NCI-H774 (cell line): ENCODE results near the gene BTBD16.

Experiments
- DNase-seq: peaks from one replicate; lab custom pipeline; 2025; lab: John Stamatoyannopoulos, UW

BTBD16 gene

DNA sequence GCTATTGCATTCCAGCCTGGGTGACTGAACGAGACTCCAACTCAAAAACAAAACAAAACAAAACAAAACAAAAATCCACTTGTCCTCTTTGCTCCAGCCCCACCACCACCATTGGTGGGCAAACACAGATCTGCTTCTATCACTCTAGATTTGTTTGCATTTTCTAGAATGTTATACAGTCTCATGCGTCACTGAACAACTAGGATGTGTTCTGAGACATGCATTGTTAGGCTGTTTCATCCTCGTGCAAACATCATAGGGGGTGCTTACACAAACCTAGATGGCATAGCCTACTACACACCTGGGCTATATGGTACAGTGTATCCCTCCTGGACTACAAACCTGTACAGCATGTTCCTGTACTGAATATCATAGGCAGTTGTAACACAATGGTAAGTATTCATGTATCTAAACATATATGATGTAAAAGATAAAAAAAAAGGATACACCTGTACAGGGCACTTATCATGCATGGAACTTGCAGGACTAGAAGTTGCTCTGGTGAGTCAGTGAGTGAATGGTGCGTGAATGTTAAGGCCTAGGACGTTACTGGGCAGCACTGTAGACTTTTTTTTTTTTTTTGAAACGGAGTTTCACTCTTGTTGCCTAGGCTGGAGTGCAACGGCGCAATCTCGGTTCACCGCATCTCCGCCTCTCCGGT lies 45.3 kb downstream of the BTBD16 start:
- no peak for DNase-seq

DNA sequence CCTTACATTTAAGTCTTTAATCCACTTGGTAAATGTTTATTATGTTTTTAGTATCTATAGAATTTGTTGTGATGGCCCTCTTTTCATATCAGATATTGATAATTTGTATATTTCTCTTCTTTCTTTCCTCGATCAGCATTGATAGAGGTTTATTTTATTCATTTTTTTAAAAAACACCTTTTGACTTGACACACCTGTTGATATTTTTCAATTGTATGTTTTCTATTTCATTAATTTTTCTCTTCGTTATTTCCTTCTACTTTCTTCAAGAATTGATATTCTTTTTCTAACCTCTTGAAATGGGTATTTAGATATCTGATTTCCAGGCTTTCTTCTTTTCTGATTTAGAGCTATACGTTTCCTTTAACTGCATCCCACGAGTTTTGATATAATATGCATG lies 50.9 kb downstream of the BTBD16 start:
- DNase-seq = no peak

DNA sequence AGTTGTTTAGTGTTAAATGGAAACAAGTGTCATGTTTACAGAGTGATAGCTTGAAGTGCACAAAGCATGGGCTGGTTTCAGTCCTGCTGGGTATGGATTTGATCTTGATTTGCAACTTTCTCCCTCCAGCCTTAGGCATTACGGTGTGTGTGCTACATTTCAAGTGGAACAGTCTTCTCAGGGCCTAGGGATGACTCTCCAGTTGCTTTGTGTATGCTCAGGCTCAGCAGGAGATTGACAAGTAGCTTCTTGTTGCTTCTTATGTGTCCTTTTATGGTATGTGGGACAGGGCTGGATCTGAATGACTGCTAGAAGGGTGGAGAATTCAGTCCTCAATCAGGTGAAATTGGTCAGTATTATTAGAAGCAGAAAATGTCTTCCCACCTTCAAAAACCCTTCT lies 52.1 kb downstream of the BTBD16 start:
- no peak for DNase-seq

DNA sequence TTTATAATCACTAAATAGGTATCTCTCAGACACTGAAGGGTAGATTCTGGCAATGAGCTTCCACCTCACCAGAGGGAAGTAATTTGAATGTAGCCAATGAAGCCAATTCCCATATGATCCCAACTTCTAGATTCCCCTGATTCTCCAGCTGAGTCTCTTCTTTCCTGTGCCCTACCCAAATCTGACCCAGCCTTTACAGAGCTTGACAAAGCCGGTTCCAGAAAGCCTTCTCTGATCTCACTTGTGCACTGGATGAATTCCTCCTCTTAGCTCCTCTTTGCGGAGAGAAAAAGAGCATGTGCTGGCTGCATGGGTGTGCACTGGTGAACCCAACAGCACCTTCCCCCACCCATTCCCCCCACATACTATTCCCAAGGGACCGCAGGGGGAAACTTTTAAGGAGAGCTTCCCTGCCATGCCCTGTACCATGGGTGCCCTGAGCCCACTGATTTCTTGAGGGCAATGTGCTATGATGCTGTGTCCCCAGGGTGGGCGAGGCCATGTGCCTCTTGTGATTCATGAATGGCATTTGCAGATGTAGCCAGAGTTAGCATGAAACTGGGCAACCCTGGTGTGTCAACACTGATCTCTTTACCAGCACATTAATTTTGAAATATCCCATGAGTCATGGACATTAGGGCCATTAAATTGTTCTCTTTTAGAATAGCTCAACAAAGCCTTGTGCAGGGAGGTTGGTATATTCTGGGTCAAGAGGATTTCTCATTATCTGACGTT lies 53.0 kb downstream of the BTBD16 start:
- no peak for DNase-seq

DNA sequence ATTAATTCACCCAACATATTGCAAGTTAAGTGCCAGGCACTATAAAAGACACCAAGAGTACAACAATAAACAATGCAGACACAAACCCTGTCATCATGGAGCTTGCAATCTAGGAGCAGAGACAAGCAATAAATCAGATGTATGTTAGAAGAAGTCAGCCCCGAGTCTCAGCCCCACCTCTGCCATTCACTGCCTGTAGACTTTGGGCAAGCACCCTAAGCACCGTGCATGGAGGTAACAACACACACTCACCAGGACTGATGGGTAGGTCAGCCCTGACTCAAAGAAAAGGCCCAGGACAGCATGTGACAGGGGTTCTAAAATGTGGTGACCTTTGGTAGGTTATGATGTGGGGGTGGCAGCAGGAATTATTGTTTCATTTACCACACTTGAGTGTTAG lies 54.1 kb downstream of the BTBD16 start:
- no peak for DNase-seq

DNA sequence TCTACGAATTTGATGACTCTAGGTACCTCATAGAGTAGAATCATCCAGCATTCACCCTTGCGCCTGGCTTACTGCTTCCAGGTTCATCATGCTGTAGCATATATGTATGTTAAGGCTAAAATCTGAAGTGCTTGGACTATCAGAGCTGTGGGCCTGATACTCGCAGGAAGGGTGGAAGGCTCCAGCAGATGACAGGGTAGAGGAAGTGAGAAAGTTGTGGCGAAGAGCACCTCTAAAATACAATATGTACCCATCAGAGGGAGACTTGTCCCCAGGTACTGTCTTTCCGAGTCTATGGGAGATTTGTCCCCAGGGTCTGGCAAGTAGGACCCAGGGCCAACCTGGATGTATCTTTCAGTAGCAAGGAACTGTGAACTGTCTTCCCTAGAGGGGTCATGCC lies 55.3 kb downstream of the BTBD16 start:
- no peak for DNase-seq

DNA sequence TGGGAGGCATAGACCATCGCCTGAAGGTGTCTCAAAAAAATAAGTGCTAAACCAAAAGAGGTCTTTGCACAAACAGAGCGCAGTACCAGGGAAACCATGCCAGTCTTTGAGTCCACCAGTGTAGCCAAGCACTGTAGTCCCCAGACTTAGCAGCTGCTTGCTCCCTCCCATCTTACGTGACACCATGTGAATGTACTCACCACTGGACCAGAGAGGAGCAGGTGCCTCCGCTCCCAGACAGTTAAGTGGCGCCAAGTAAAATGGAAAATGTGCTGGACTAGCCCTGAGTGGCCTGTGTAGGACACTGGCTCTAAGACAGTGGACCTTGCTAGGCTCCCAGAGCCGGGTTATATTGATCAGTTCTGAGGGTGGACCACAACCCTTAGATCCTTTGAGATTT lies 55.7 kb downstream of the BTBD16 start:
- no peak for DNase-seq

DNA sequence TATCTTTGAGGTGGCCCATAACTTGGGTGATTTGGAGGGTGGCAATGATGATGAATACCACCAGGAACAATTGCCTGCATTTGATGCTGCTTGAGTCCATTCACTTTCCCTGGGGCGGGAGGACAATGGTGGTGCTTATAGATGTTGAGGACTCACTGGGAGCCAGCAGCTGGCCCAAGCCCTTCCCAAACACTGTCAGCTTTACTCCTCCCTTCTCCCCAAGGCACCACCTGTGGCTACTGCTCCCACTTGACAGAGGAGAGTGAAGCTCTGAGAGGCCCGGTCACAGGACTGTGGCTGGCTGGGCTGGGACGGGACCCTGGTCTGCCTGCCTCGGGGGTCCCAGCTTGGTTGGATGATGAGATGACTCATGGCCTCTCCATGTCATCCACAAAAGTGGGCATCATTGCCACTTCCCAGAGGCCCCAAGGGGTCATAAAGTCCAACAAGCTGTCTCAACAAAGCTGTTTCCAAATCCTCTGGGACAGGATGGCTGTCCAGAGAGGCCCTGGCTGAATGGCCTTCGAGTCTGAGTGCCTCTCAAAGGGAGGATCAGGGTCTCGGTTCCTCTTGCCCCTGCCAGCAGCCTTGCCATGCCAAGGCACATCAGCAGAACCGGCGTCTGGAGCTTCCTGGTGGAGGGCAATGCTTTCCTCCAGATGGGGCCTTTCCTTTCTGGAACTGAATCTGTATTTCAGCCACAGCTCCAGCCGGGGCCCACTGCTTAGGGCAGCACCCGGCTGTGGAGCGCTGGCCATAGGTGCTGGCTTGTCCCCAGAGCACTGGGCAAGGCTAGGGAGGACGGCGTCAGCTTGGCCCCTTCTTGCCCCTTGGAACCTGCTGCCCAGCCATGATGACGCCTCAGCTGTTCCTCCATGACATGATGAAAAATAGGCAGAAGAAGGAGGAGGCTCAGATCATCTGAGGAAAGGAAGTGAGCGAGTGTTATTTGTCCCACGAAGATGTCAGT lies 56.4 kb downstream of the BTBD16 start:
- no peak for DNase-seq

DNA sequence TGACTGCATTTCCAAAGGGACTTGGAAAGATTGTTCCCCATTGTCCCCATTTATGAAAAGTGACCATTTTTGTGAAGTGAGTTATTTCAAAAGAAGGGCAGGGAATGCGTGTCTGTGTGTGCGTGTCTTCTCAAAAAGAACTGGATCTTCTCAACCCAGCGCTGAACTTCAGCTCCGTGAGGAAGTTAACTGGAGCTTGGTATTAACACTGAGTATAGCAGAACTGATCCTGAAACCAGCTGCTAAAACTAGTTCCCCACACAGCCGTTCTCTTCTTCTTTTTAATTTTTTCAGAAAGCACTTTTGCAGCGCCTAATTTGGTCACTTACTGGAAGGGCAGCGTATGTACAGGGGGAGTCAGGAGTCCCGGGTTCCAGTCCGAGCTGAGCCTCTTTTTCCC lies 57.6 kb downstream of the BTBD16 start:
- DNase-seq = no peak

DNA sequence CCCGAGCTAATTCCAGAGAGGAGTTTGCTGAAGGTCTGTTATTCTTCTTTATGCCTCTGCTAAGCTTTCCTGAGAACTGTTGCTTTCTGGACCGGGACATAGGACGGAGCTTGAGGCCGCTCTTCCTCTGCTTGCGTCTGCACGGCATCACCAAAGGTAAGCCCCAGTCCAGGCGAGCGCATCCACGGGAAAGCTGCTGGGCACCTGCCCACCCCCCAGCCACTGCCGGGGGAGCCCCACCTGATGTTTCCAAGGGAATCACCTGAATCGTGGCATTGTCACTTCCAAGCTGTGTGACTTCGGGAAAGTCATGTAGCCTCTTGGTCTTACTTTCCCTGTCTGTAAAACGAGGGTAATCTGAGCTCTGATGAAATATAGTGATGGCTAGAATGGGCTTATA lies 58.3 kb downstream of the BTBD16 start:
- no peak for DNase-seq

DNA sequence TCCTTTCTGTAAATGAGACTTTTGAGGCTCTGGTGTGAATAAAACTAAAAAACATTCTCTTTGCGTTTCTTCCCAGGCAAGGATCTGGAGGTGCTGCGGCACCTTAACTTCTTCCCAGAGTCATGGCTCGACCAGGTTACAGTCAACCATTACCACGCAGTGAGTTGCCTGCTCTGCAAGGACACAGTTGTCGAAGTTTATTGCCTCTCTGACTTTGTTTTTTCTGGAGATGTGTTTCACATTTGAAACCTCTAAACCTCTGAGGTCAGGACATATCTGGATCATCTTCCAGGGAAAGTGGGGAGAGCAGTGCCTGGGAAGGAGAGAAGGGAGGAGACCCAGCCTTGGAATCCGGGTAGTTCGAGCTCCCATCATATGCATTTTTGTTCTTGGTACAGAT lies 60.0 kb downstream of the BTBD16 start:
- no peak for DNase-seq

DNA sequence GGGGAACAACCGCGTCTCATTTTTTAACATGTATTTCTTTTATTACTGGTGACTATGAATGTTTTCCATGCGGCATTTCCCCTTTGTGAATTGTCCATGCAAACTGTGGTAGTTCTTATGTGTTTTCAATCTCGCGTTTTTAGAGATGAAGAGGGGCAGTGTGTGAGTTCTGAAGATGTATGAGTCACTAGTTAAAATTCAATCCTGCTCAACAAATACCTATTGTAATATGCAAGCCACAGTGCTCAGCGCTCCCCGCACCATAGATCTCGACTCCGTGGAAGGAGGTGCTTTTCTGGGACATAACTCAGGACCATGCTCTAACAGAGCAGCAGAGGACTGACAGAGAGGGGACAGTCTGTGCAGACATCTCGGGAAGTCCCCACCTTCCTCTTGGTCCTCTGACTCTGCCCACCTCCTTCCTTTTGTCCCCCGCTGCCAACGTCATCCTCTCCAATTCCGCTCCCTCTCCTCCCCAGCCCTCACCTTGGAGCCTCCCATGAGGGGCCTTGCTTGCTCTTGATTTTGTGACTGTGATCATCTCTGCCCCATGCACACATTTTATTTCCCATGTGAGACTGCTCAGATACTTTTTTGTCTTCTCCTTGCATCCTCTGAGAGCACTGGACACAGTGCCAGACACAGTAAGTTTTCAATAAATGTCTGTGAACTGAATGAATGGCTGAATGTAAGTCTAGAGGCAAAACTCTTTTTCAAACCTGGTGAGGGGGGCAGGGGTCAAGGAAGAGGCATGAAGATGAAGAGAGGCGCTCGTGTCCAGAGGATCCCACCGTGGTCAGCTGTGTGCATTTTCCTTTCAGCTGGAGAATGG lies 60.7 kb downstream of the BTBD16 start:
- DNase-seq = no peak

DNA sequence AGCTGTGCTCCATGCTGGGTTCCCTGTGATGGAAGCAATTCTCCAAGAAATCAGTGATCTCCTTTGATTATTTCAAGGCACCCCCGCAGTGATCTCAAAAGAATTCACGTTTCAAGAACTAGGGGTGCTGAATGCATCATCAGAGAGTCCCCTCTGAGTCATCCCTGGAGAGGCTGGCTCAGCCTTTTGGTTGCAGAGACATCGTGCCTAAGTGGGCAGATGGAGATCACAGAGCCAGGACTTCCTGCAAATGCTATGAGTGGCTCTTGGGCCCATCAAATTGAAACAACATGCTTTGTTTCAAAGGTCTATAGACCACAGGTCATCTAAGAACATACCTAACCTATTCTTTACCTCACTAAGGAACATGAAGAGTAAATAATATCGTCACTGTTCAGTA lies 61.9 kb downstream of the BTBD16 start:
- DNase-seq = no peak

DNA sequence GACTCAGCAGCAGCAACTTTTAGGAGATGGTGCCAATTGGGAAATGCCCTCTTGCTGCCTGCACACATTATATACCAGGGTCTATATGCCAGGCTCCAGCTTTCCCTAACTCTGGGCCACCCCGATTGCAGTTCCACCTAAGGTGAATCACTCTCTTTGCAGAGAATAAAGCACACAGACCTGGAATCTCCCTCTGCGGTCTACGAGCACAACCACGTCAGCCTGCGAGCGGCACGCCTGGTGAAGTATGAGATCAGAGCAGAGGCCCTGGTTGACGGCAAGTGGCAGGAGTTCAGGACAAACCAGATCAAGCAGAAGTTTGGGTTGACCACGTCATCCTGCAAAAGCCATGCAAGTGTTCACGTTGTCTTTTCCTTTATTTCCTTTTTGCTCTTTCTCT lies 65.2 kb downstream of the BTBD16 start:
- DNase-seq = no peak

DNA sequence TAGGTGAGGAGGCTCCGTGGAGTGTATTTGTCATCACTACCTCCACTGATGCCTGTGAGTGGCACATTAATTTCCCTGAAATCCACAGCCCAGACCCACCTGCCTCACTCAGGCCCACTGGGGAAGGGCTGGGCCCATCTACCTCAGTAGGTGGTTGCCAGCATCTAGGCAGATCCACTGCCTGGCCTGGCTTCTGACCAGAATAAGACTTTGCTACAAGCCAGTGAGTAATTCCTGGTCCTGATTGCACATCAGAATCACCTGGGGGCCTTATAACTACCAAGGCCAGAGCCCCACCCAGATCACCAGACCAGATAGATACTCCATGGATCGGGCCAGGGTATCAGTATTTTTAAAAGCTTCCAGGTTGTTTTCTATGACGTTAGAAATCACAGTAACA lies 65.9 kb downstream of the BTBD16 start:
- no peak for DNase-seq

DNA sequence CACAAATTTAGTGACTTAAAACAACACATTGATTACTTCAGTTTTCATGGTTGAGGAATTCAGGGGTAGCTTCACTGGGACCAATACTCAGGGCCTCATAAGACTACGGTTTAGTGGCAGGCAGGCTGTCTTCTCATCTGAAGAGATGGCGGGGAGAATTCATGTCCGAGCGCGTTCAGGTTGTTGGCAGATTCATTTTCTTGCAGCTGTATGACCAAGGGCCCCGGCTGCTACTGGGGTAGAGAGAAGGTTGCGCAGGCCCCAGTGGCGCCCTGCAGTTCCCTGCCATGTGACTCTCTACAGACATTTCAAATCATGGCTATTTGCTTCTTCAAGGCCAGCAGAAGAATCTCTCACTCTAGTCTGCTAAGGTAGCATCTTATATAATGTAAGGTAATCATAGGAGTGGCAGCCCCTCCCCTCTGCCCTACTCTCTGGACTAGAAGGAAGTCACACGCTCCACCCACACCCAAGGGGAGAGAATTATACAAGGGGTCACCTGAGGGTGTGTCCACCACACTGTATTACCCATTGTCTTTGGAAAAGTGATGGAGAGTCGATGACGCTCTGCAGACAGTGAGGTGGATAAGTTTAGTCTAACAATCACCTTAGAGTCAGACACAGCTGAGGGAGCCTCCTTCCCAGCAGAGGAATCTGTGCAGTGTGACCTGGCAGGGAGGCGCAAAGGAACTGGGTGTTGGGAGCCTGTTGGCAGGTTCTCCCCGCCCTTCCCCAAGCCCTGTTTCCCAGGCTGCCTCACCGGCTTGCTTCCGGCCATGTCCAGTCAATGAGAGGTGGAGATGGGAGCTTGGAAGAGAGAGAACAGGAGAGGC lies 67.7 kb downstream of the BTBD16 start:
- DNase-seq = no peak

DNA sequence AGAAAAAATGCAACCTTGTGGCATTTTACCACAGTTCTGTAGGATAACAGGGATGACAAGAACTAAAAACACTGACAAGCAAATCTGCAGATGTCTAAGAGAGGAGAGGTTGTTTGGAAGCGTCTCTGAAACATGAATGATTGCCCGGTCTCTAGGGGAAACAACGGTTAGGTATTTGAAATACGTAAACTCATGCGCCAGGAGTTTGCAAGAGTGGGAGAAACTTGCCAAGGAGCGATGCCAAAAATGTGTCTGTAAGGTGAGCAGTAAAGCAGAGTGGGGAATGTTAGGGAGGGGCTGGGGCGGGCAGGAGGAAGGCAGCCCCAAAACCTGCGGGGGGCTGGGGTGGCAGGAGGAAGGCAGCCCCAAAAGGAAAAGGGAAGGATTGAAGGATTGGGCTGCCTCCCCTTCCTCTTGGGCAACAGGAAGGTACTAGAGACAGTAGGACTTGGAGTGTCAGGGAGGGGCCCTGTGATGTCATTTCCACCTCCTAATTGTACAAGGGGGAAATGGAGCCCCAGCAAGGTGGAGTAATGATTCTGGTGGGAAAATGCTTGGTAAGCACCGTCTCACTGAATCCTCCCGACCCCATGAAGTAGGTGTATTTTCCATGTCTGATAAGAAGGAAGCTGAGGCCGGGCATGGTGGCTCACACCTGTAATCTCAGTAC lies 70.2 kb downstream of the BTBD16 start:
- DNase-seq = no peak

DNA sequence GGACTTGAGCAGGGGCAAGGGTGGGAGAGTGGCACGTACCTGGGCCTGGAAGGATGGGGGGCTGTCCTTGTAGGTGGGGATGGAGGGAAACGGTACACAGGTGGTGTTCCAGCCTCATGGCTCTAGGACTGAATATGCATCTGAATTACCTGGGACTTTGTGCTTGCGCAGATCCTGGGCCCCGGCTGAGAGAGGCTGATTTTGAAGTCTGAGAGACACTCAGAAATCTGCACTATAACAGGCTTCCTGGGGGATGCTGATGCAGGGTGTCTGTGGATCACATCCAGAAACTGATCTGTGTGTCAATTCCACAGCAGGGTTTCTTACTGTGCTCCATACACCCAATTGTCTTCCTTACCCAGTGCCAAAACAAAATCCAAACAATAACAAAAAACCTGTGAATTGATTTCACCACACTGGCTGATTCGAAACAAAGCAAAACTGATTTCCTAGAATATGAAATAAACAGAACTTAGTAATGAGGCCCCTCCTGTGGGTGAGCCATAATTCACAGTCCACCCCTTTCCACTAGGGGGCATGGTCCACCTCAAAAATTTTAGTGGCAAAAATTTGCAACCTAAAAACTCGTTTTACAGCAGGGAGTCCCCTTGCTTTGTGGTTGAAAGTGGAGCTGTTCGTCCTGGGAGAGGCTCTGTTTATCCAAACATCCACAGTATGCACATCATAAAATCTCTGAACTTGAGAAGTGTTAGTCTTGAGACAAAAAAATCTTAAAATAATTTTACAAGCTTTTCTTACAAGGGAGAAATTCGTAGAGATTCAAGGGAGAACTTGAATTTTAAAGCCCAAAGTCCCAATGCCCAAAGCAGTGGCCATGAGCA lies 71.4 kb downstream of the BTBD16 start:
- DNase-seq = no peak

DNA sequence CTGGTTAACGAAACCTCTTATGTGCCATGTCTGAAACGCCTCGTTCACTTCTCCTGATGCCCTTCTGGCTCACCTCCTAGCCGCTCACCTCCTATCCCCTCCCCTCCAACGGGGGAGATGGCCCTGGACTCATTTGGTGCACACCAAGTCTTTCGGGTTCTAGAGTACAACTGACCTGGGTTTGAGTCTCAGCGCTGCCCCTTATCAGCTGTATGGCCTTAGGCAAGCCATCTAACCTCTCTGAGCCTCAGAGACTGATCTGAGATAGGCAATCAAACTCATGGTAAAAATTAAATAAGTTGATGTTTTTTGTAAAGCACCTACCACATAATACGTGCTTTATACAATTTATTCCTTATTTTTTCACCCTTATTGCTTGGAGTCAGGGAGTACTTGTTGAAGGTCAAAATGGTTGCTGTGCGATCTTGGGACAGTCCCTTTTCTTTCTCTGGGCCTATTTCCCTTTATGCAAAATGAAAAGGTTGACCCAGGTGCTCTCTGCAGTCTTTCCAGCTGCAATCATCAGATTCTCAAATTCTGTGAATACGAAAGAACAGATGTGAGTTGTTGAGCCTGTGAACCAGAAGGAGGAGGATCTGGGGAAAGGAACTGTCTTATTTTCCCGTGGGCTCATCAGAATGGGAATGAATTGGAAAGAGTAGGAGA lies 72.2 kb downstream of the BTBD16 start:
- no peak for DNase-seq
